ENCODE results near the gene BRS3.

DNA sequence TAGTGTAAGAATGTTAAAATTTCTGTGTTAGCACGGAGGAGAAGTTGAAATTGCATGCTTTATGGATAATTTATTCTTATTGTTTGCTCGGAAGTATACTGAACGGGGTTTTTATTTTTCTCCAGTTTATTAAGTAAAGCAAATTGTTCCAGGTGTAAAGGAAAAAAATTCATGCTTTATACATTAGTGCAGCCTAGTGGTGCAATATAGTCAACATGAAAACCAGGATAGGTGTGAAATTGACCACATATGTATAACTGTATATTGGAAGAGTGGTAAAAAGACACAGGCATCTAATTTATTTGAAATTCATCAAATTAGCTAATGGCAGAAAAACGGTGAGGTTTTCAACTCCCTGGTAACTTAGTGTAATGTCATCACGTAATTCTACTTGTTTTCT, 959 bp downstream of the BRS3 start:
- TF ChIP-seq CTCF (IDR thresholded peaks at IDR 0.05; ENCODE audit: poor library complexity, severe bottlenecking) = peak; percentile 54
- TF ChIP-seq RAD21 (conservative IDR thresholded peaks at IDR 0.05) = peak; percentile 65
- no peak for TF ChIP-seq POLR2AphosphoS5 (IDR thresholded peaks at IDR 0.05)

Data from neural cell (in vitro differentiated cells).